Fibroblast of lung (primary cell): ENCODE measurements around the gene BLOC1S1.

Source experiments
- CTCF ChIP-seq, 2 donors: IDR thresholded peaks in 1 of 2; conservative IDR thresholded peaks in 1 of 2; 1 replicate in 1 of 2; 2 replicates in 1 of 2; pipeline ENCODE4 v1.5.1; 2011 to 2012; ENCODE audit warnings: low read length in 2 of 2, control low read depth in 1 of 2, inconsistent platforms in 1 of 2, low read depth in 1 of 2, mild to moderate bottlenecking in 1 of 2
- EZH2 ChIP-seq: IDR thresholded peaks from 2 replicates; pipeline ENCODE4 v1.5.1; 2012; ENCODE audit warnings: low read length, control low read depth, mild to moderate bottlenecking; ENCODE audit errors: missing control alignments

- no peak for TF ChIP-seq EZH2
- TF ChIP-seq CTCF (conservative IDR thresholded peaks at IDR 0.05 in 1 of 2, IDR thresholded peaks at IDR 0.05 in 1 of 2; ENCODE audit: low read depth in 1 of 2, low read length in 2 of 2), result no peak
These were observed 33.6 kb upstream of the BLOC1S1 start for GRCh38 chr12:55682087-55682796.
